ENCODE data around the gene CD2AP. TPM values are rescaled to one million over a fixed set of nuclear protein-coding genes. Genes with fewer than 3 reads are reported as not detected.

CD2AP gene
- total RNA-seq, 2 donors from 2014 or later, result 28.5 to 31.0 TPM

DNA sequence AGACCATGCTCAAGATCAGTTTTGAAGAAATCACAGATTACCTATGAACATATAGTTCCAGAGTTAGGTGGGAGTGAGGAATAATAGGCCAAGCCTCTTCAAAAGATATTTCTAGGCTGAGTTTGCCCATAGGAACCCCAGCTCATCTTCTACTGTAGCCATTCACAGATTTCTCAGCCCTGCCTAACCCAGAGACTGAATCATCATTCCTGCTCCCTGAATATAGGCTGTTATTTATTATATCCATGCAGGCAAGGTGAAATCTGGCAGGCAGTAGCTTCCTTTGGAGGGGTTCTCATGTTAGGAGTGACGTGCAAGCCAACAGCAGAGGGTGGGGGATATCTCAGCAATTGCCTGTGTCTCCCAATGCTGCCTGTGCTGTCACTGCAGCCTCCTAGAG lies 195.2 kb downstream of the CD2AP start:
- intact Hi-C loops (cut with DNase I), result no loop called here
- ATAC-seq (no peak), DNase-seq (no peak)
- Histone ChIP-seq H3K27ac (no peak overlapping the region), H3K4me3 (no peak overlapping the region), H3K27me3 (no peaks in the 10 kb centered on the region), H3K9me3 (no peaks in the 10 kb centered on the region), H3K36me3 (replicated peaks in 1 of 2; ENCODE audit: insufficient read depth in 1 of 2, low read depth in 2 of 2) (no peaks in the 10 kb centered on the region), H3K4me1 (peaks cover 8% of the 10 kb centered on the region)
- TF ChIP-seq POLR2A (IDR thresholded peaks at IDR 0.05), result no peak
- TF ChIP-seq, protein P1, sequence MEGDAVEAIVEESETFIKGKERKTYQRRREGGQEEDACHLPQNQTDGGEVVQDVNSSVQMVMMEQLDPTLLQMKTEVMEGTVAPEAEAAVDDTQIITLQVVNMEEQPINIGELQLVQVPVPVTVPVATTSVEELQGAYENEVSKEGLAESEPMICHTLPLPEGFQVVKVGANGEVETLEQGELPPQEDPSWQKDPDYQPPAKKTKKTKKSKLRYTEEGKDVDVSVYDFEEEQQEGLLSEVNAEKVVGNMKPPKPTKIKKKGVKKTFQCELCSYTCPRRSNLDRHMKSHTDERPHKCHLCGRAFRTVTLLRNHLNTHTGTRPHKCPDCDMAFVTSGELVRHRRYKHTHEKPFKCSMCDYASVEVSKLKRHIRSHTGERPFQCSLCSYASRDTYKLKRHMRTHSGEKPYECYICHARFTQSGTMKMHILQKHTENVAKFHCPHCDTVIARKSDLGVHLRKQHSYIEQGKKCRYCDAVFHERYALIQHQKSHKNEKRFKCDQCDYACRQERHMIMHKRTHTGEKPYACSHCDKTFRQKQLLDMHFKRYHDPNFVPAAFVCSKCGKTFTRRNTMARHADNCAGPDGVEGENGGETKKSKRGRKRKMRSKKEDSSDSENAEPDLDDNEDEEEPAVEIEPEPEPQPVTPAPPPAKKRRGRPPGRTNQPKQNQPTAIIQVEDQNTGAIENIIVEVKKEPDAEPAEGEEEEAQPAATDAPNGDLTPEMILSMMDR (IDR thresholded peaks at IDR 0.05), result no peak
- 75 to 100% methylated on average over 1 of the region's 1 CpG for WGBS, 2 donors

DNA sequence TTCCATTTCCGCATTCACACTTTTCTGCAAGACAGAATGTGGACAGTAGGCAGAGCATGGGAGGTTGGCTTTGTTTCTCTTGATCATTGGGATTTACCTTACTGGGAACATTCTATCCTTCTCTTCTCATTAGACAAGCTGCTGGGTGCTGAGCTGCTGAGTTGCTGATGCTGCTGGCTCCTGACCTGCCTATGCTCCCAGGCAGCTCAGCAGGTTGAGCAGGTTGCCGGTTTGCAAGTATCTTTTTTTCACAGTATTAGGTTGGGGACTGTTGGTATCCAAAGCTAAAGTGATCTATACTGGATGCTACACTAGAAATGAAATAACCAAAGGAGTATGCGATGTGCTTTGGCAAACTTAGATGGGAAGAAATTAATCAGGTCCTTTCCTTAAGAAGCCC lies 197.1 kb downstream of the CD2AP start:
- no peak overlapping the region for H3K4me3 ChIP-seq
- no peaks in the 10 kb centered on the region for H3K9me3 ChIP-seq
- H3K27me3 ChIP-seq, result no peaks in the 10 kb centered on the region
- no peak for DNase-seq
- peaks cover 4% of the 10 kb centered on the region for H3K4me1 ChIP-seq
- no peak for ATAC-seq
- H3K36me3 ChIP-seq (replicated peaks in 1 of 2; ENCODE audit: insufficient read depth in 1 of 2, low read depth in 2 of 2), result no peaks in the 10 kb centered on the region
- WGBS, 2 donors, result 84% methylated on average over 3 of the region's 3 CpGs
- TF ChIP-seq, protein P1 (IDR thresholded peaks at IDR 0.05), result no peak
- TF ChIP-seq POLR2A (IDR thresholded peaks at IDR 0.05), result no peak
- intact Hi-C loops (cut with DNase I), result no loop called here
- H3K27ac ChIP-seq, result no peak overlapping the region

Small RNA genes within 50 kb of the gene (small RNA-seq; reads per million reads assigned to genes)
- gene RF00019, result not detected

Other genes starting within 250 kb of the CD2AP start
- gene TNFRSF21, start 167.9 kb upstream of the CD2AP start, total RNA-seq, result 10 to 100 TPM; 24.6 to 26.0 TPM
- gene ADGRF4, start 220.8 kb downstream of the CD2AP start, total RNA-seq, result not detected

Data from body of pancreas (tissue), 4 donors.